ENCODE data around the gene FLOT1.

FLOT1 gene

DNA sequence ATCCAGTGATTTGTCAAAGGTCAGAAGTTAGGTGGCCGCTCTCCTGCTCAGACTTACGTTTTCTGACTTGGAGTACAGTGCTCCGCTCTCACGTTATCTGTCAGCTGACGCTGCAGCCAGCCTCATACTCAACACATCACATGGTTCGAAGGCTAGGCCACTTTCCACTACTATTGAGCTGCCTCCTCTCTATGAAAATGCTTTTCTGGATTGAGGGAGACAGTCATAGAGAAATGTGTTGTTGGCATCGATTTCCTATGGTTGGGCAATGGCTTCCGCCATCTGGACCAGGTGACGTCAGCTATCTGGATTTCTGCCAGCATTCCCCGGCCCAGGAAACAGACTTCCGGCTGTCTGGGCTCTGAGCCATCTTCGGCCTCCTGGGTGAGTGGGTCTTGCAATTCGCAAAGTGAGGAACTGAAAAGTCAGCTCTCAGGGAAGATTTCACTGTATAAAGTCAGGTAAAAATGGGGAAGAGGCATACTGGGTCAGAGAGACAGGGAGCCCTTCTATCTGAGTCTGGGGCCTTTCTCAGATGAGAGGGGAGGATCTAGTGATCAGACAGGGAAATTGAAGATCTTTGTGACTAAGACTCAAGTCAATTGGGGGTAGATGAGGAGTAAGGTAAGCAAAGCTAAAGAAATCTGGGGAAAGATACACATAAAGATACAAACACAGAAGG is 39.4 kb upstream of the FLOT1 start:
- Histone ChIP-seq H3K36me3 (ENCODE audit: control insufficient read depth, insufficient read depth, low read length) (no peaks in the 10 kb centered on the region), H3K27me3 (replicated peaks; ENCODE audit: control insufficient read depth, insufficient read depth, low read length) (no peaks in the 10 kb centered on the region), H3K4me3 (replicated peaks; ENCODE audit: low read depth, low read length) (no peak overlapping the region)
- TF ChIP-seq, protein P1, sequence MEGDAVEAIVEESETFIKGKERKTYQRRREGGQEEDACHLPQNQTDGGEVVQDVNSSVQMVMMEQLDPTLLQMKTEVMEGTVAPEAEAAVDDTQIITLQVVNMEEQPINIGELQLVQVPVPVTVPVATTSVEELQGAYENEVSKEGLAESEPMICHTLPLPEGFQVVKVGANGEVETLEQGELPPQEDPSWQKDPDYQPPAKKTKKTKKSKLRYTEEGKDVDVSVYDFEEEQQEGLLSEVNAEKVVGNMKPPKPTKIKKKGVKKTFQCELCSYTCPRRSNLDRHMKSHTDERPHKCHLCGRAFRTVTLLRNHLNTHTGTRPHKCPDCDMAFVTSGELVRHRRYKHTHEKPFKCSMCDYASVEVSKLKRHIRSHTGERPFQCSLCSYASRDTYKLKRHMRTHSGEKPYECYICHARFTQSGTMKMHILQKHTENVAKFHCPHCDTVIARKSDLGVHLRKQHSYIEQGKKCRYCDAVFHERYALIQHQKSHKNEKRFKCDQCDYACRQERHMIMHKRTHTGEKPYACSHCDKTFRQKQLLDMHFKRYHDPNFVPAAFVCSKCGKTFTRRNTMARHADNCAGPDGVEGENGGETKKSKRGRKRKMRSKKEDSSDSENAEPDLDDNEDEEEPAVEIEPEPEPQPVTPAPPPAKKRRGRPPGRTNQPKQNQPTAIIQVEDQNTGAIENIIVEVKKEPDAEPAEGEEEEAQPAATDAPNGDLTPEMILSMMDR (IDR thresholded peaks at IDR 0.05; ENCODE audit: insufficient read depth, low read length, poor library complexity, severe bottlenecking): no peak
- peak; percentile 70 for DNase-seq (ENCODE audit: extremely low read depth, insufficient read length)

DNA sequence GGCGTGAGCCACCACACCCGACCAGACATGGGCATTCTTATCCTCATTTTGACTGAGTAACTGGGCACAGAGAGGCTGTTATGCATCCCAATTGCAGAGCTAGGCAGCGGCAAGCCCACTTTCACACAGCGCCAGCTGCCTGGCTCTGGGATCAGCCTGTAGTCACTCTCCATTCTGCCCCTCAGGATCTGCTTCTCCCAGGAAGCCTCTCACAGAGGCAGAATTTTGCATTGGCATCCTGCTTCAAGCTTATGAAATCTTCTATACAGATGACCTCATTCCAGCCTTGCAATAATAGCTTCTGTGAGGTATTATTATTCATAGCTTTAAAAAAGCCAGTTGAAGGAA is 38.9 kb upstream of the FLOT1 start:
- Histone ChIP-seq H3K36me3 (ENCODE audit: control insufficient read depth, insufficient read depth, low read length) (no peaks in the 10 kb centered on the region), H3K4me3 (replicated peaks; ENCODE audit: low read depth, low read length) (no peak overlapping the region), H3K27me3 (replicated peaks; ENCODE audit: control insufficient read depth, insufficient read depth, low read length) (no peaks in the 10 kb centered on the region)
- TF ChIP-seq, protein P1 (IDR thresholded peaks at IDR 0.05; ENCODE audit: insufficient read depth, low read length, poor library complexity, severe bottlenecking): no peak
- DNase-seq (ENCODE audit: extremely low read depth, insufficient read length): no peak

DNA sequence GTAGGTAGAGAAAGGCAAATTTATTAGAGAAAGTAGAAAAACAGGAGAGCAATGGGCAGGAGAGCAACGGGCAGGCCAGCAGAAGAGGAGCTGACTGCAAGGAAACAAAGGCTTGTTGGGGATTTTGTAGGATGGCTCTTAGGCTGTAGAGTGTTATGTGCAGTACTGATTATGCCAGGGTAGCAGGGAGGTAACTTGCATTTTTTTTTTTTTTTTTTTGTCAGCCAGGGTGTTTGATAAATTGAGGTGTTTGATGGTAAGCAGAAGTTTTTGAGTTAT is 38.1 kb upstream of the FLOT1 start:
- DNase-seq (ENCODE audit: extremely low read depth, insufficient read length): no peak
- Histone ChIP-seq H3K27me3 (replicated peaks; ENCODE audit: control insufficient read depth, insufficient read depth, low read length) (no peaks in the 10 kb centered on the region), H3K36me3 (ENCODE audit: control insufficient read depth, insufficient read depth, low read length) (no peaks in the 10 kb centered on the region), H3K4me3 (replicated peaks; ENCODE audit: low read depth, low read length) (no peak overlapping the region)
- TF ChIP-seq, protein P1 (IDR thresholded peaks at IDR 0.05; ENCODE audit: insufficient read depth, low read length, poor library complexity, severe bottlenecking): no peak

DNA sequence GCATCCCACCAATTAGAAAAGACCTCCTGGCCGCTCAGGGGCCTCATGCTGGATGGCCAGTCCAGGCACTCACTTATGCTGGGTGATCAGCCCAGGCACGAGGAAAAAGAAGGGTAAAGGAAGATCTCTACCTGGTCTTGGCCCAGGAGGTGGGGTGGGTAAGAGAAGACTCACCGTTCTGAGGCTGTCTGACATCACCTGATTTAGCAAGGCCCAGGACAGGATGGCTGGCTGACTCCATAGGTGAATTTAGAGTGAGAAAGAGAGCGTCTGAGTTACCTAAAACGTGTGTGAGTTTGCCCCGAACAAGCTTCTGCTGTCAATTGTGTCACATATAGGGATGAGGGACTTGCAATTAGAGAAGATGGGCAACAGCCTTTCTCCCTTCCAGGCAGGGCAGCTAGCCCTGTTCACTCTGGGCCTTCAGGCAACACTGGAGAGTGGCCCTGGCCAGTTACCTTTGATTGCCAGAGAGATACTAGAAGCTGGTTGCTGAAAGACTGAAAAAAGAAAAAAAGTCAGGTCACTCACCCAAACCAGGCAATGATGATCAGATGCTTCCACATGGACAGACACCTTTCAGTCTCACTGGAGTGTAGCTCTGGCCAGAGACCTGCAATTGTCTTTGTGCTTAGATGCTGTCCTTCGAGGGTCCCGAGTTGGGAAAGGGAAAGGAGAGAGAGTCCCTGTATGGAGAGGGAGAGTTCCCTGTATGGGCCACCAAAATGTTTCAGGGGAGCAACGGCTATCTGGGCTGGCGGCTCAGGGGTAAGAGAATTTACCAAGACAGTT is 37.6 kb upstream of the FLOT1 start:
- no peak overlapping the region for H3K4me3 ChIP-seq (replicated peaks; ENCODE audit: low read depth, low read length)
- no peaks in the 10 kb centered on the region for H3K36me3 ChIP-seq (ENCODE audit: control insufficient read depth, insufficient read depth, low read length)
- no peaks in the 10 kb centered on the region for H3K27me3 ChIP-seq (replicated peaks; ENCODE audit: control insufficient read depth, insufficient read depth, low read length)
- no peak for DNase-seq (ENCODE audit: extremely low read depth, insufficient read length)
- TF ChIP-seq, protein P1 (IDR thresholded peaks at IDR 0.05; ENCODE audit: insufficient read depth, low read length, poor library complexity, severe bottlenecking): no peak

DNA sequence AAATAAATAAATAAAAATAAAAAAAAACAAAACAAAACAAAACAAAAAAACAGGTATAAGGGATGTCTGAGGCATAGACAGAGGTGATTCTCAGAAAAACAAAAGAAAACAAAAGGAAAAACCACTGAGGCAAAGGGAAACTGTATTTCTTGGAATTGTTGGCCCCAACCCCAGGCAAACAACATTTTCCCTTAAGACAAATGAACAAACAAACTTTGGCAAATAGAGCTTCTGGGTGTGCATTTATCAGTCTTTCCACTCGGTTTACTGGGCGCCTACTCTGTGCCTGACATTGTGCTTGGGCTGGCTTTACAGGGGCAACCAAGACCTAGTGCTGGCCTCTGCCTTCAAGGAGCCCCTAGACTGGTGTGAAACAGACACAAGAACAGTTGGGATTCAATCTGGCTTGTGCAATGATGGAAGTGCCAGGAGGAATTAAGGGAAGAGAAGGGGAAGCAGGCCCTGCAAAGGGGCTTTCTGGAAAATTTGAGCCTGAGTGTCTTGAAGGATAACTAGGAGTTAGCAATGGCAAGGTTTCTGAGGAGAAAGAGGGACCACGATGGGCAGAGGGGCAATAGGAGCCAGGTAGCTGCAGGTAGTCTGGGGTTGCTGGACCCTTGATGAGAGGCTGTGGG is 35.6 kb upstream of the FLOT1 start:
- Histone ChIP-seq H3K4me3 (replicated peaks; ENCODE audit: low read depth, low read length) (no peak overlapping the region), H3K27me3 (replicated peaks; ENCODE audit: control insufficient read depth, insufficient read depth, low read length) (no peaks in the 10 kb centered on the region), H3K36me3 (ENCODE audit: control insufficient read depth, insufficient read depth, low read length) (no peaks in the 10 kb centered on the region)
- DNase-seq (ENCODE audit: extremely low read depth, insufficient read length): no peak
- TF ChIP-seq, protein P1 (IDR thresholded peaks at IDR 0.05; ENCODE audit: insufficient read depth, low read length, poor library complexity, severe bottlenecking): no peak

All from GM06990 (cell line).